HepG2 (cell line): ENCODE measurements around the gene CDH2. TPM values are rescaled to one million over a fixed set of nuclear protein-coding genes. Genes with fewer than 3 reads are reported as not detected.
A peak's percentile ranks its signal among the peaks of the same experiment; 100 is the strongest.

Source experiments
- FOXC1 ChIP-seq: sonication (generic); formaldehyde crosslinking; IDR thresholded peaks from 2 replicates; pipeline ENCODE4 v1.8.0; 2022; ENCODE audit warnings: mild to moderate bottlenecking, missing genetic modification reagents, borderline replicate concordance
- HMG20B ChIP-seq: conservative IDR thresholded peaks from 2 replicates; pipeline ENCODE4 v1.6.1; 2016; ENCODE audit warnings: missing genetic modification reagents, missing compliant biosample characterization
- KDM2A ChIP-seq: sonication (generic); formaldehyde crosslinking; IDR thresholded peaks from 2 replicates; pipeline ENCODE4 v1.4.0; 2020; ENCODE audit warnings: low read depth, missing genetic modification reagents, borderline replicate concordance
- RERE ChIP-seq: IDR thresholded peaks from 2 replicates; pipeline ENCODE4 v1.6.1; 2016; ENCODE audit warnings: low read depth, missing genetic modification reagents, missing compliant biosample characterization
- SNRNP70 ChIP-seq: fragments of 200-400 bp; formaldehyde crosslinking; IDR thresholded peaks from 2 replicates; pipeline ENCODE4 v1.6.1; 2017; ENCODE audit warnings: mild to moderate bottlenecking, low read depth, low read length, moderate library complexity
- SOX5 ChIP-seq: IDR thresholded peaks from 2 replicates; pipeline ENCODE4 v1.6.1; 2016; ENCODE audit warnings: borderline replicate concordance
- TAF1 ChIP-seq: sonication (generic); formaldehyde crosslinking; IDR thresholded peaks from 2 replicates; pipeline ENCODE4 v1.4.0; 2020; ENCODE audit warnings: missing genetic modification reagents
- TCF12 ChIP-seq, 2 experiments: fragments of 450-650 bp in 1 of 2; sonication (generic) in 1 of 2; formaldehyde crosslinking in 1 of 2; IDR thresholded peaks; 2 replicates each; pipeline versions ENCODE4 v1.6.1 to v1.8.0; 2017 to 2022; ENCODE audit warnings: antibody characterized with exemption in 1 of 2, mild to moderate bottlenecking in 1 of 2, missing genetic modification reagents in 1 of 2, moderate library complexity in 1 of 2
- TOE1 ChIP-seq: sonication (generic); formaldehyde crosslinking; IDR thresholded peaks from 2 replicates; pipeline ENCODE4 v1.4.0; 2020; ENCODE audit warnings: mild to moderate bottlenecking, missing genetic modification reagents
- ZNF260 ChIP-seq: sonication (generic); formaldehyde crosslinking; IDR thresholded peaks from 2 replicates; pipeline ENCODE4 v1.4.0; 2020; ENCODE audit warnings: missing genetic modification reagents, low read depth, mild to moderate bottlenecking, borderline replicate concordance
- ZNF512B ChIP-seq: sonication (generic); formaldehyde crosslinking; IDR thresholded peaks from 2 replicates; pipeline ENCODE4 v1.5.1; 2020; ENCODE audit warnings: missing genetic modification reagents, mild to moderate bottlenecking, borderline replicate concordance
- ZNF616 ChIP-seq: sonication (generic); formaldehyde crosslinking; IDR thresholded peaks from 2 replicates; pipeline ENCODE4 v1.5.0; 2020; ENCODE audit warnings: low read depth, mild to moderate bottlenecking, missing genetic modification reagents
- ZNF646 ChIP-seq: sonication (generic); formaldehyde crosslinking; IDR thresholded peaks from 2 replicates; pipeline ENCODE4 v1.9.0; 2021; ENCODE audit warnings: mild to moderate bottlenecking, missing genetic modification reagents
- polyA plus RNA-seq, 8 experiments: library from polyadenylated mRNA; depleted of rRNA in 3 of 8; stranded (reverse) in 7 of 8; unstranded in 1 of 8; fragments of >200 nt; fragmentation: Illumina TruSeq in 4 of 8; extraction: Trizol in 4 of 8; gene quantifications; 2 replicates each; pipeline versions ENCODE4 v1.2.1 to v1.2.3, GENCODE V29; 2011 to 2016; ENCODE audit warnings: low read depth in 4 of 8, missing spikeins in 1 of 8, mixed read lengths in 1 of 8; ENCODE audit not compliant: insufficient read depth in 1 of 8
- total RNA-seq, 5 experiments: library from RNA; depleted of rRNA; stranded (reverse); fragments of >200 nt; fragmentation: Illumina TruSeq; extraction: Trizol; gene quantifications; 2 replicates each; pipeline ENCODE4 v1.2.3, GENCODE V29; 2016; ENCODE audit warnings: low read depth in 1 of 5

Gene CDH2
- total and polyA plus RNA-seq, 2 of the 13 experiments (the other 11 are each of a cell fraction or from before 2014, with no cell fraction given), result 18.6 to 36.1 TPM

- TF ChIP-seq ZNF646 (CRISPR knock-in tag) (no peak), FOXC1 (CRISPR knock-in tag) (no peak), ZNF260 (CRISPR knock-in tag) (no peak), TAF1 (CRISPR knock-in tag) (no peak), KDM2A (CRISPR knock-in tag) (peak; percentile 81), RERE (no peak), ZNF616 (CRISPR knock-in tag) (no peak), TOE1 (CRISPR knock-in tag) (no peak), SOX5 (CRISPR knock-in tag) (no peak), TCF12 (IDR thresholded peaks at IDR 0.05) (no peak), TCF12 (CRISPR knock-in tag; IDR thresholded peaks at IDR 0.05) (0 out of 2 replicates have a peak, but pooled peaks have one; percentile 77), HMG20B (no peak), SNRNP70 (no peak), ZNF512B (CRISPR knock-in tag) (no peak)
Observed at GRCh38 chr18:28176948-28177827, at the start of gene CDH2 (continued).
